Measurements from ENCODE around the gene CASKIN1.

Gene CASKIN1

GRCh38 chr16:2208308-2208707, 11.9 kb upstream of the CASKIN1 start:
- Histone ChIP-seq H3K36me3 (replicated peaks; ENCODE audit: low read depth, low read length) (peaks cover 25% of the 10 kb centered on the region), H3K4me2 (ENCODE audit: low read length) (no peak overlapping the region), H3K4me3 (ENCODE audit: low read length) (no peak overlapping the region), H3K27ac (ENCODE audit: low read length) (no peak overlapping the region), H4K20me1 (ENCODE audit: insufficient read depth, low read length) (peaks cover 7% of the 10 kb centered on the region), H2AFZ (ENCODE audit: low read depth, low read length) (no peak overlapping the region), H3K4me1 (ENCODE audit: low read length) (peaks cover 20% of the 10 kb centered on the region), H3K9me3 (ENCODE audit: insufficient read depth, low read length) (no peaks in the 10 kb centered on the region), H3K79me2 (ENCODE audit: low read length) (peaks cover 26% of the 10 kb centered on the region), H3K27me3 (ENCODE audit: low read depth, low read length) (no peaks in the 10 kb centered on the region), H3K9ac (ENCODE audit: low read length) (no peak overlapping the region)
- TF ChIP-seq CTCF (IDR thresholded peaks at IDR 0.05; ENCODE audit: low read depth, low read length) (no peak), EZH2phosphoT487 (IDR thresholded peaks at IDR 0.05; ENCODE audit: low read depth) (no peak)

- H3K36me3 ChIP-seq (replicated peaks; ENCODE audit: low read depth, low read length) = peaks cover 23% of the 10 kb centered on the region
- no peak overlapping the region for H3K27ac ChIP-seq (ENCODE audit: low read length)
- TF ChIP-seq EZH2phosphoT487 (IDR thresholded peaks at IDR 0.05; ENCODE audit: low read depth) (no peak), CTCF (IDR thresholded peaks at IDR 0.05; ENCODE audit: low read depth, low read length) (no peak)
These were observed 11.5 kb upstream of the CASKIN1 start for GRCh38 chr16:2207872-2208271.

GRCh38 chr16:2206780-2207433, 10.5 kb upstream of the CASKIN1 start:
- TF ChIP-seq CTCF (IDR thresholded peaks at IDR 0.05; ENCODE audit: low read depth, low read length) = no peak
- no peak for TF ChIP-seq EZH2phosphoT487 (IDR thresholded peaks at IDR 0.05; ENCODE audit: low read depth)
- no peaks in the 10 kb centered on the region for H4K20me1 ChIP-seq (ENCODE audit: insufficient read depth, low read length)
- peaks cover 13% of the 10 kb centered on the region for H3K4me1 ChIP-seq (ENCODE audit: low read length)
- peak overlapping the region; percentile 83 for H3K4me3 ChIP-seq (ENCODE audit: low read length)
- H2AFZ ChIP-seq (ENCODE audit: low read depth, low read length) = no peak overlapping the region
- H3K27ac ChIP-seq (ENCODE audit: low read length) = no peak overlapping the region
- H3K36me3 ChIP-seq (replicated peaks; ENCODE audit: low read depth, low read length) = peaks cover 15% of the 10 kb centered on the region
- H3K9ac ChIP-seq (ENCODE audit: low read length) = no peak overlapping the region
- H3K9me3 ChIP-seq (ENCODE audit: insufficient read depth, low read length) = no peaks in the 10 kb centered on the region
- H3K79me2 ChIP-seq (ENCODE audit: low read length) = peaks cover 17% of the 10 kb centered on the region
- H3K4me2 ChIP-seq (ENCODE audit: low read length) = peak overlapping the region; percentile 87
- no peaks in the 10 kb centered on the region for H3K27me3 ChIP-seq (ENCODE audit: low read depth, low read length)

More at GRCh38 chr16:2207872-2208271, 11.5 kb upstream of the CASKIN1 start:
- no peak overlapping the region for H2AFZ ChIP-seq (ENCODE audit: low read depth, low read length)
- H3K4me1 ChIP-seq (ENCODE audit: low read length) = peaks cover 16% of the 10 kb centered on the region
- no peak overlapping the region for H3K4me3 ChIP-seq (ENCODE audit: low read length)
- peaks cover 21% of the 10 kb centered on the region for H3K79me2 ChIP-seq (ENCODE audit: low read length)
- H4K20me1 ChIP-seq (ENCODE audit: insufficient read depth, low read length) = peaks cover 4% of the 10 kb centered on the region
- no peaks in the 10 kb centered on the region for H3K9me3 ChIP-seq (ENCODE audit: insufficient read depth, low read length)
- H3K27me3 ChIP-seq (ENCODE audit: low read depth, low read length) = no peaks in the 10 kb centered on the region
- H3K9ac ChIP-seq (ENCODE audit: low read length) = no peak overlapping the region
- H3K4me2 ChIP-seq (ENCODE audit: low read length) = no peak overlapping the region

- TF ChIP-seq CTCF (IDR thresholded peaks at IDR 0.05; ENCODE audit: low read depth, low read length) (no peak), EZH2phosphoT487 (IDR thresholded peaks at IDR 0.05; ENCODE audit: low read depth) (no peak)
- Histone ChIP-seq H2AFZ (ENCODE audit: low read depth, low read length) (no peak overlapping the region), H3K4me2 (ENCODE audit: low read length) (peak overlapping the region; percentile 87), H3K27me3 (ENCODE audit: low read depth, low read length) (no peaks in the 10 kb centered on the region), H3K27ac (ENCODE audit: low read length) (peak overlapping the region; percentile 70), H4K20me1 (ENCODE audit: insufficient read depth, low read length) (no peaks in the 10 kb centered on the region), H3K79me2 (ENCODE audit: low read length) (peaks cover 17% of the 10 kb centered on the region), H3K9ac (ENCODE audit: low read length) (peak overlapping the region; percentile 78), H3K36me3 (replicated peaks; ENCODE audit: low read depth, low read length) (peaks cover 15% of the 10 kb centered on the region), H3K4me3 (ENCODE audit: low read length) (peak overlapping the region; percentile 83), H3K9me3 (ENCODE audit: insufficient read depth, low read length) (no peaks in the 10 kb centered on the region), H3K4me1 (ENCODE audit: low read length) (peaks cover 13% of the 10 kb centered on the region)
These were observed 10.0 kb upstream of the CASKIN1 start for GRCh38 chr16:2206420-2206779.

Data from OCI-LY3 (cell line).